K562 (cell line): ENCODE measurements around the gene LUM. TPM values are rescaled to one million over a fixed set of nuclear protein-coding genes. Genes with fewer than 3 reads are reported as not detected.

Experiments
- ATAC-seq: fragments of 200-7000 bp; cut with Tn5 transposase; 3 replicates; pipeline ENCODE4 v1.9.1; 2020; ENCODE audit warnings: moderate library complexity
- BruUV-seq: library from RNA; stranded (reverse); fragments of 400-500 nt; replicated peaks from 2 replicates; lab custom pipeline; 2021; lab: Mats Ljungman, UMichigan
- CTCF ChIA-PET: fragments of 300-600 bp; formaldehyde crosslinking; extraction: SDS; loops from one replicate; lab custom pipeline; 2021; ENCODE audit warnings: low intra/inter-chr PET ratio; lab: Yijun Ruan, JAX
- POLR2A ChIA-PET: fragments of 300-600, 350-650 bp; sonication (Branson Sonifier 250); formaldehyde crosslinking; extraction: SDS; loops from one replicate; lab custom pipeline; 2021; ENCODE audit warnings: antibody characterized with exemption, inconsistent platforms; lab: Yijun Ruan, JAX
- DNase-seq, 4 experiments: peaks; one replicate each; pipeline versions ENCODE4 v3.0.0 to v3.0.0-alpha.2; 2011 to 2018; ENCODE audit warnings: low spot score in 3 of 4, mixed read lengths in 3 of 4; ENCODE audit errors: extremely low read depth in 1 of 4
- FAIRE-seq: peaks from 2 replicates; lab custom pipeline; 2011; peaks lifted over from hg19 to GRCh38; lab: Jason Lieb, UNC
- H2AFZ ChIP-seq: 2 replicates; pipeline ENCODE4 v1.6.0; 2011; ENCODE audit warnings: low read depth, low read length, control low read depth, inconsistent platforms
- H3K27ac ChIP-seq: fragments of 200-600 bp; 3 replicates; pipeline ENCODE4 v1.8.0; 2011; ENCODE audit warnings: low read depth, mild to moderate bottlenecking, control low read depth, inconsistent platforms, low read length, moderate library complexity, mixed read lengths; ENCODE audit errors: extremely low read depth
- H3K27me3 ChIP-seq, 2 experiments: fragments of 300-600 bp in 1 of 2; 2 replicates in 1 of 2; 3 replicates in 1 of 2; pipeline versions ENCODE4 v1.6.0 to v1.8.0; 2011; ENCODE audit warnings: inconsistent platforms in 2 of 2, low read length in 2 of 2, mild to moderate bottlenecking in 1 of 2, mixed read lengths in 1 of 2, moderate library complexity in 1 of 2; ENCODE audit not compliant: control insufficient read depth in 2 of 2, insufficient read depth in 2 of 2
- H3K36me3 ChIP-seq: fragments of 300-600 bp; 3 replicates; pipeline ENCODE4 v1.8.0; 2011; ENCODE audit warnings: mild to moderate bottlenecking, low read length, inconsistent platforms; ENCODE audit not compliant: control insufficient read depth, insufficient read depth
- H3K4me1 ChIP-seq, 2 experiments: fragments of 200-600 bp in 1 of 2; replicated peaks in 1 of 2; 2 replicates in 1 of 2; 3 replicates in 1 of 2; pipeline versions ENCODE4 v1.5.1 to v1.8.0; 2011; ENCODE audit warnings: inconsistent platforms in 2 of 2, low read length in 2 of 2, mild to moderate bottlenecking in 1 of 2, mixed read lengths in 1 of 2, moderate library complexity in 1 of 2; ENCODE audit not compliant: control insufficient read depth in 2 of 2, insufficient read depth in 2 of 2
- H3K4me2 ChIP-seq: 2 replicates; pipeline ENCODE4 v1.6.1; 2011; ENCODE audit warnings: low read length, control low read depth, inconsistent platforms, mixed read lengths; ENCODE audit not compliant: insufficient read depth
- H3K4me3 ChIP-seq: fragments of 200-600 bp; sonication (generic), shearing (Covaris generic); 2 replicates; pipeline ENCODE4 v1.5.1; 2016; ENCODE audit warnings: control low read depth, inconsistent platforms
- H3K79me2 ChIP-seq: fragments of 200-600 bp; 3 replicates; pipeline ENCODE4 v1.8.0; 2011; ENCODE audit warnings: low read length, inconsistent platforms; ENCODE audit not compliant: control insufficient read depth, insufficient read depth
- H3K9ac ChIP-seq, 2 experiments: 2 replicates each; pipeline versions ENCODE4 v1.6.0 to v1.6.1; 2011; ENCODE audit warnings: low read depth in 2 of 2, low read length in 2 of 2, control low read depth in 1 of 2, inconsistent platforms in 1 of 2, mild to moderate bottlenecking in 1 of 2, mixed read lengths in 1 of 2; ENCODE audit not compliant: insufficient read depth in 1 of 2
- H3K9me1 ChIP-seq: one replicate; pipeline ENCODE4 v1.6.0; 2011; ENCODE audit warnings: inconsistent platforms, mild to moderate bottlenecking, low read length, moderate library complexity; ENCODE audit not compliant: control insufficient read depth, insufficient read depth
- H3K9me3 ChIP-seq: replicated peaks from 2 replicates; pipeline ENCODE4 v1.5.1; 2011; ENCODE audit warnings: low read depth, low read length, inconsistent platforms; ENCODE audit not compliant: control insufficient read depth, insufficient read depth
- H4K20me1 ChIP-seq: replicated peaks from 2 replicates; pipeline ENCODE4 v1.6.1; 2011; ENCODE audit warnings: low read length, inconsistent platforms, mixed read lengths; ENCODE audit not compliant: control insufficient read depth, insufficient read depth
- BCOR ChIP-seq: fragments of 450-650 bp; IDR thresholded peaks from 2 replicates; pipeline ENCODE4 v1.6.1; 2016
- BRF1 ChIP-seq: IDR thresholded peaks from 3 replicates; pipeline ENCODE4 v1.6.1; 2011; ENCODE audit warnings: borderline replicate concordance, mild to moderate bottlenecking; ENCODE audit not compliant: insufficient read length; ENCODE audit errors: extremely low read depth
- CBFB ChIP-seq: sonication (generic); formaldehyde crosslinking; IDR thresholded peaks from 2 replicates; pipeline ENCODE4 v1.4.0; 2020; ENCODE audit warnings: mild to moderate bottlenecking, missing genetic modification reagents
- RBM15 ChIP-seq: fragments of 200-400 bp; formaldehyde crosslinking; IDR thresholded peaks from 2 replicates; pipeline ENCODE4 v1.6.1; 2018; ENCODE audit warnings: mild to moderate bottlenecking, low read length, moderate library complexity; ENCODE audit not compliant: insufficient read depth
- REST ChIP-seq, 2 experiments: fragments of 450-650 bp; formaldehyde crosslinking in 1 of 2; IDR thresholded peaks; 2 replicates each; pipeline versions ENCODE4 v1.4.0 to v1.6.1; 2014 to 2020; ENCODE audit warnings: mild to moderate bottlenecking in 2 of 2, borderline replicate concordance in 1 of 2, low read depth in 1 of 2
- SPI1 ChIP-seq: IDR thresholded peaks from 2 replicates; pipeline ENCODE4 v1.6.1; 2011; ENCODE audit warnings: low read depth, low read length, control low read depth, borderline replicate concordance
- TBP ChIP-seq: optimal IDR thresholded peaks from 2 replicates; pipeline ENCODE3; 2011; ENCODE audit warnings: low read depth, low read length, improper control_type of control experiment
- ZBTB33 ChIP-seq: sonication (generic); formaldehyde crosslinking; IDR thresholded peaks from 2 replicates; pipeline ENCODE4 v1.8.1; 2023; ENCODE audit warnings: mild to moderate bottlenecking, missing genetic modification reagents
- ZNF512 ChIP-seq: IDR thresholded peaks from 2 replicates; pipeline ENCODE4 v1.6.1; 2016; ENCODE audit warnings: missing genetic modification characterization, missing compliant biosample characterization
- ZNF76 ChIP-seq: fragments of 250-450 bp; sonication (Bioruptor Pico); IDR thresholded peaks from 2 replicates; pipeline ENCODE4 v1.4.0; 2020; ENCODE audit warnings: mild to moderate bottlenecking, moderate library complexity, borderline replicate concordance
- whole genome bisulfite sequencing: fragments of 100-300 bp; shearing (Covaris generic); methylation state at CpG from one replicate; pipeline ENCODE4 v1.1.6; 2016; ENCODE audit warnings: low coverage, mixed read lengths; ENCODE audit not compliant: insufficient coverage; ENCODE audit errors: missing lambda C conversion rate; 5-methylcytosine and 5-hydroxymethylcytosine counted together
- in situ Hi-C: fragments of 300-500 bp; cut with MboI; formaldehyde crosslinking; loops from 4 replicates; pipeline ENCODE4 v1.15.0; 2018; ENCODE audit warnings: inconsistent platforms, mixed read lengths
- intact Hi-C: fragments of 100-400 bp; cut with micrococcal nuclease; formaldehyde crosslinking; loops from 2 replicates; pipeline ENCODE4 v1.14.2; 2022
- polyA plus RNA-seq, 8 experiments: library from polyadenylated mRNA; depleted of rRNA in 4 of 8; stranded (reverse) in 5 of 8; unstranded in 3 of 8; fragments of >200 nt; fragmentation: Nextera tagmentation in 2 of 8; fragmentation: Illumina TruSeq in 1 of 8; extraction: Ambion mirVana in 2 of 8; extraction: Trizol in 1 of 8; gene quantifications; 2 replicates each; pipeline versions ENCODE4 v1.2.1 to v1.2.3, GENCODE V29; 2011 to 2014; ENCODE audit warnings: inconsistent platforms in 1 of 8, missing spikeins in 1 of 8
- total RNA-seq, 7 experiments: library from RNA; depleted of rRNA in 6 of 7; stranded (reverse); fragments of >200 nt in 6 of 7; fragmentation: Illumina TruSeq in 2 of 7; extraction: Trizol in 2 of 7; gene quantifications; 2 replicates each; pipeline versions ENCODE4 v1.2.1 to v1.2.3, GENCODE V29; 2011 to 2021; ENCODE audit warnings: low replicate concordance in 1 of 7

Gene LUM
- total and polyA plus RNA-seq, 9 of the 15 experiments (the other 6 are each of a cell fraction or from before 2014, with no cell fraction given), result 0.40 TPM; not detected in 8

GRCh38 chr12:91129662-91130362, 18.5 kb upstream of the LUM start:
- Histone ChIP-seq H3K36me3 (no peaks in the 10 kb centered on the region), H3K27me3 (no peaks in the 10 kb centered on the region), H3K27ac (no peak overlapping the region), H3K4me3 (no peak overlapping the region), H3K9ac (no peak overlapping the region), H3K79me2 (no peaks in the 10 kb centered on the region), H3K4me2 (no peak overlapping the region), H2AFZ (no peak overlapping the region), H3K9me1 (no peaks in the 10 kb centered on the region), H3K4me1 (no peaks in the 10 kb centered on the region), H3K9me3 (no peaks in the 10 kb centered on the region), H4K20me1 (no peaks in the 10 kb centered on the region)
- POLR2A ChIA-PET, result interaction anchor here (1.3 kb wide), 1 partner anchor 11 kb away, joined by 3 read pairs; no protein-coding TSS in a partner anchor
- in situ Hi-C loops, result no loop called here
- CTCF ChIA-PET, result no interaction called here
- no peak for DNase-seq
- BruUV-seq, result no TSS peak
- intact Hi-C loops, result no loop called here
- no peak for FAIRE-seq
- WGBS, result 0% methylated on average over 2 of the region's 2 CpGs
- ATAC-seq, result no peak
- no peak for TF ChIP-seq BRF1
- no peak for TF ChIP-seq TBP
- TF ChIP-seq REST (IDR thresholded peaks at IDR 0.05; ENCODE audit: borderline replicate concordance), result no peak
- TF ChIP-seq REST (CRISPR knock-in tag; IDR thresholded peaks at IDR 0.05; ENCODE audit: low read depth), result no peak
- no peak for TF ChIP-seq RBM15
- peak; percentile 89 for TF ChIP-seq ZNF512 (tag)
- no peak for TF ChIP-seq ZBTB33
- TF ChIP-seq SPI1, result no peak
- no peak for TF ChIP-seq CBFB (CRISPR knock-in tag)
- TF ChIP-seq ZNF76 (CRISPR knock-in tag), result no peak
- TF ChIP-seq BCOR, result no peak
